Left ventricle myocardium inferior (tissue), 1 donor: Measurements from ENCODE around the gene KDELR1. TPM values are rescaled to one million over a fixed set of nuclear protein-coding genes. Genes with fewer than 3 reads are reported as not detected.
"Not testable (repeated sequence)": the region's sequence is repeated elsewhere in the genome, so short reads cannot be mapped to it uniquely, and the experiment has no call there.

Source experiments
- DNase-seq: peaks from one replicate; pipeline ENCODE4 v3.0.0-alpha.2; 2020
- H3K27ac ChIP-seq: fragments of 200-600 bp; replicated peaks from 2 replicates; pipeline ENCODE4 v1.8.0; 2021
- H3K27me3 ChIP-seq: fragments of 200-600 bp; 2 replicates; pipeline ENCODE4 v1.8.0; 2021; ENCODE audit warnings: low read depth
- H3K36me3 ChIP-seq: fragments of 200-600 bp; 2 replicates; pipeline ENCODE4 v1.8.0; 2021
- H3K4me1 ChIP-seq: fragments of 200-600 bp; 2 replicates; pipeline ENCODE4 v1.8.0; 2021
- H3K4me3 ChIP-seq: fragments of 200-600 bp; 2 replicates; pipeline ENCODE4 v1.8.0; 2021; ENCODE audit warnings: mild to moderate bottlenecking, moderate library complexity
- H3K9me3 ChIP-seq: fragments of 200-600 bp; replicated peaks from 2 replicates; pipeline ENCODE4 v1.8.0; 2021
- CTCF ChIP-seq: fragments of 200-600 bp; IDR thresholded peaks from 2 replicates; pipeline ENCODE4 v1.8.0; 2021; ENCODE audit warnings: antibody characterized with exemption, mild to moderate bottlenecking, borderline replicate concordance
- intact Hi-C: fragments of 100-400 bp; cut with micrococcal nuclease; formaldehyde crosslinking; loops from one replicate; pipeline ENCODE4 v1.11.0; 2022
- total RNA-seq: library from RNA; stranded (reverse); fragmentation: NEBNext Ultra II Directional; extraction: Animal tissue kit (Norgen Biotek cat#: 25700); gene quantifications from one replicate; pipeline ENCODE4 v1.2.1, GENCODE V29; 2021
- donor health status: DM: no; HTN: yes; CAD: no; lungs with severe emphysema.

Gene KDELR1
- total RNA-seq, 1 donor from 2014 or later = 68.4 TPM

GRCh38 chr19:48393559-48394330 lies 2.4 kb upstream of the KDELR1 start, which contains the start of gene GRIN2D:
GRIN2D (plus strand) TSS chr19:48393668; CDS start chr19:48398393, 4,725 bp downstream.
- H3K9me3 ChIP-seq = no peaks in the 10 kb centered on the region
- H3K4me1 ChIP-seq = peaks cover 46% of the 10 kb centered on the region
- no peak for DNase-seq
- H3K27me3 ChIP-seq = peaks cover 64% of the 10 kb centered on the region
- H3K4me3 ChIP-seq = peak within 1 kb of the TSS; percentile 41
- no peak for TF ChIP-seq CTCF
- no peak within 1 kb of the TSS for H3K27ac ChIP-seq
- H3K36me3 ChIP-seq = peaks cover 8% of the 10 kb centered on the region
- intact Hi-C loops = no loop called here

- no peak for TF ChIP-seq CTCF
These were observed 1.7 kb upstream of the KDELR1 start for GRCh38 chr19:48392860-48393558.

GRCh38 chr19:48392006-48392344 lies 624 bp upstream of the KDELR1 start:
- H3K27me3 ChIP-seq = peaks cover 51% of the 10 kb centered on the region
- H3K9me3 ChIP-seq, DNase-seq, H3K4me3 ChIP-seq, H3K27ac ChIP-seq, intact Hi-C loops: not testable (repeated sequence)
- H3K36me3 ChIP-seq = peaks cover 26% of the 10 kb centered on the region
- H3K4me1 ChIP-seq = peaks cover 35% of the 10 kb centered on the region

More at GRCh38 chr19:48392860-48393558, 1.7 kb upstream of the KDELR1 start:
- Histone ChIP-seq H3K4me1 (peaks cover 44% of the 10 kb centered on the region), H3K9me3 (no peaks in the 10 kb centered on the region), H3K4me3 (no peak overlapping the region), H3K36me3 (peaks cover 16% of the 10 kb centered on the region), H3K27ac (no peak overlapping the region), H3K27me3 (peaks cover 62% of the 10 kb centered on the region)
- intact Hi-C loops = no loop called here
- DNase-seq = no peak

- Histone ChIP-seq H3K36me3 (peaks cover 41% of the 10 kb centered on the region), H3K9me3 (no peaks in the 10 kb centered on the region), H3K27me3 (peaks cover 36% of the 10 kb centered on the region), H3K4me3 (peak overlapping the region; percentile 98), H3K4me1 (peaks cover 35% of the 10 kb centered on the region), H3K27ac (peak overlapping the region; percentile 90)
- DNase-seq = peak; percentile 64
- peak; percentile 80 for TF ChIP-seq CTCF
- intact Hi-C loops = no loop called here
These were observed 907 bp downstream of the KDELR1 start for GRCh38 chr19:48390188-48391099.

GRCh38 chr19:48386981-48387380 lies 4.4 kb downstream of the KDELR1 start:
- Histone ChIP-seq H3K27me3 (peaks cover 4% of the 10 kb centered on the region), H3K4me3 (no peak overlapping the region), H3K4me1 (peaks cover 19% of the 10 kb centered on the region), H3K9me3 (no peaks in the 10 kb centered on the region), H3K27ac (no peak overlapping the region), H3K36me3 (peaks cover 76% of the 10 kb centered on the region)
- no peak for DNase-seq
- TF ChIP-seq CTCF = no peak
- intact Hi-C loops = no loop called here
